GM18870 (cell line): ENCODE results near the gene MTHFD1L.
"Not testable (repeated sequence)": the region's sequence is repeated elsewhere in the genome, so short reads cannot be mapped to it uniquely, and the experiment has no call there.

ENCODE experiments used
- ATAC-seq: cut with Tn5 transposase; IDR thresholded peaks from one replicate; pipeline ENCODE4 v1.9.1; 2021; ENCODE audit warnings: moderate library complexity; ENCODE audit not compliant: unreplicated experiment

Gene MTHFD1L

DNA sequence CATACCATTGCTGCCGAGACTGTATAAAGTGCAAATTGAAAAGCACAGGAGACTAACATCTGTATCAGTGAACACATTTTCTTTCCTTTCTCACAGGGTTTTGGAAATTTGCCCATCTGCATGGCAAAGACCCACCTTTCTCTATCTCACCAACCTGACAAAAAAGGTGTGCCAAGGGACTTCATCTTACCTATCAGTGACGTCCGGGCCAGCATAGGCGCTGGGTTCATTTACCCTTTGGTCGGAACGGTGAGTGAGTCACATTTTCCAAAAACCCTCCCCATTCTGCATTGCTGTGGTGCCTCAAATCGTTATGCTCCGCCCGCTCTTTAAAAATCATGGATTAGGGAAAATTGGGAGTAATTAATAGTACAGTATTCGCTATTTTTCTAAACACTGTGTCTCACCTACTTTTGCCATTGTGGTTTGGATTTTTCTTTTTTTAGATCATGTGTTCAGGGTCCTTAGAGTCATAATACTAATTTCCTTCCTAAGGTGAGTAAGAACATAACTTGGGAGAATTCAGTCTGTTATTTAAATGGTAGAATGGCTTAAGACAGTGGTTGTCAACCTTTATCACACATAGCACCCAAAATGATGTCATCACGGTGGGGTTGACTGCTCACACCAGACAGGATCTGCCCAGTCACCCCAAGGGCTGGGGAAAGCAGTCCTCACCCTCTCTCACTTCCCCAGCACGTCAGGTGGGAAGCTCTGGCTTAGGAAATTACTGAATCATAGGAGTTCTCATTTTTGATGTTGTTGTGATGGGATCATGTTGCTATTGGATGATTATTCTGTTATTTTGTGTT, 171.6 kb downstream of the MTHFD1L start:
- ATAC-seq, result no peak

DNA sequence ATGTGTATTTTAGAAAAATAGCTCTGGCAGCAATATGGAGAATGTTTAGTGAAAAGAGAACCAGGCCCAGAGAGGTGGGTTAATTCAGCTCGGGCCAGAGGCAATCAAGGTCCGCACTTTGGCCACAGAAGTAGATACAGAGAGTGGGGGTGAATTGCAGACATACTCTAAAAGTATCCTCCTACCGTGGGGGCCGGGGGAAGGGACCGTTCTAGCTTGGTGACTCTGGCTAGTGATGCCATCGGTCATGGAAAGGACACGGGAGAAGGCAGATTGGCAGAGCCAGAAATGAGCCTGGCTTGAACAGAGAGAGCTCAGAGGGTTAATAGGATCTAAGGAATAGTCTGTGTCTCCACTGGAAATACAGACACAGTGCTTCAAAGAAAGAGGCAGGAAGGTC, 173.1 kb downstream of the MTHFD1L start:
- no peak for ATAC-seq

DNA sequence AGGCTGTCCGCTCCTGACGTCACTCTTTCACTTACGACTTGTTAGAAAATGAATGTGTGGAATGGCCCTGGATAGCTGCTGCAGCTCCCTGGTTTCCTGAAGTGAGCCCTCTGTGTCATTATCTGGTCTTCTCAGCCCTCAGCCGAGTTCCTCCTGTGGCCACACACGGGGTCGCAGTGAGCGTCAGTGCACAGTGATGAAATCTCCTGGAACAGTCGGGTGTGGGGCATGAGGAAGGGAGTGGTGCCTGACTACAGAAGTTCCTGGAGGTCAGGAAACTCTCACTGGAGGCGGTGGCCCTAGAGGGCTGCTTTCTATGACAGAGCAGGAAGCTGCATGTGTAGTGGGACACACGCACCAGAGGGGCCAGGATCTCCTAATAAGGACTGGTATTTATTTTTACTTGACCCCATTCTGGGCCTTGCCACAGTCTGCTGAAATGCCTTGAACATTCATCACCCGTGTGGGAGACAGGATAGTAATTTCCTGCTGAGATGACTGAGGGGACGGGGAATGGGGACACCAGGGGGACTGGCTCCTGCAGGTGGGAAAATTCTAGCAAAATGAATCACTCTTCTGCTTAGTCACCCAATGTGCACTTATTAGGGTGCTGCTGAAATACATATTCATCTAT, 175.5 kb downstream of the MTHFD1L start:
- not testable (repeated sequence) for ATAC-seq

DNA sequence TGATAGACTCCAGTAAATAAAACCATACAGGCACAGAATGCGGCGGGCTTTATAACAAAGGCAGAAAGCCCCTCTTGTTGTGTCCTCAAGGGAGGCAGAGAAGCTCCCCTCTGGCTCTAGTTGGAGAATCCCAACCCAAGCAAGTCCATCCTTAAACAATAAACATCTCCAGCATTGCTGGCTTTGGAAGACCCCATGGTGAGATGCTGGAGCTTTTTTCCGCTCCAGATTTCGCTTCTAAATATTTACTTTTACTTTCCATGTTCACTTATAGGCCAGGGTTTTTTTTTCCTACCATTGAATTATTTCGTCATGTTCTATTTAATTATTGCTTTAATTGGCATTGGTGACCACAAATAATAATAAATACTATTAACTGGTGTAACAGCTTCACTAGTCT, 176.2 kb downstream of the MTHFD1L start:
- no peak for ATAC-seq

GRCh38 chr6:151042911-151043330, 177.4 kb downstream of the MTHFD1L start:
- not testable (repeated sequence) for ATAC-seq

- no peak for ATAC-seq
Measured at GRCh38 chr6:151043944-151044343, 178.4 kb downstream of the MTHFD1L start.

- no peak for ATAC-seq
Measured at GRCh38 chr6:151044465-151045441, 179.3 kb downstream of the MTHFD1L start.

- ATAC-seq, result not testable (repeated sequence)
Measured at GRCh38 chr6:151045511-151046222, 180.2 kb downstream of the MTHFD1L start.

GRCh38 chr6:151051164-151051563, 185.7 kb downstream of the MTHFD1L start:
- no peak for ATAC-seq

DNA sequence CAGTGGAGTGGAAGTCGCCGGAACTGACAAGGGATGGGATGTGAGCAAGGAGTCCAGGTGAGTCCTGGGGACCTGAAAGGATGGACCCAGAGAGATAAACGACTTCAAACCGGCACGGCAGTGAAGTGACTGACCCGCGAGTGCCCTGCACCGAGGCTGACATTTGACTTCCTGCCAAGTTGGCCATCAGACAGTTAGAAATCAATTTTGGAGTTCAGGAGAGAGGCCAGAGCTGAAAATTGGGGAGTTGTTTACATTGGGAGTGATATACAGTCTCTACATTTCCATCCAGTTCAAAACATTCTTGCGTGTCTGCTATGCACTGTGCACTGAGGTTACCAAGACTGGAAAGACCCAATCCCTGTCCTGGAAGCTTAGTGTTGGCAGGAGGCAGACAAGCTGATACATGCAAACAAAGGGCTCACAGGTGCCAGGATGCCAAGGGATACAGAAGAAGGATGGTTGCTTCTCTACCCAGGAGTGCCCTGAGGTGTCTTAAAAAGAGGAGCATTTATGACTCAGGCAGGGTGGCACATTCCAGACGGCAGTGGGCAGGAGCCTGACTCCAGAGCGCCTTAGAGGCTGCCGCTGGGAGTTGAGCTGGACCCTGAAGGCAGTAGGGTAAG, 186.6 kb downstream of the MTHFD1L start:
- ATAC-seq, result no peak

- no peak for ATAC-seq
Measured at GRCh38 chr6:151054306-151054705, 188.8 kb downstream of the MTHFD1L start.

DNA sequence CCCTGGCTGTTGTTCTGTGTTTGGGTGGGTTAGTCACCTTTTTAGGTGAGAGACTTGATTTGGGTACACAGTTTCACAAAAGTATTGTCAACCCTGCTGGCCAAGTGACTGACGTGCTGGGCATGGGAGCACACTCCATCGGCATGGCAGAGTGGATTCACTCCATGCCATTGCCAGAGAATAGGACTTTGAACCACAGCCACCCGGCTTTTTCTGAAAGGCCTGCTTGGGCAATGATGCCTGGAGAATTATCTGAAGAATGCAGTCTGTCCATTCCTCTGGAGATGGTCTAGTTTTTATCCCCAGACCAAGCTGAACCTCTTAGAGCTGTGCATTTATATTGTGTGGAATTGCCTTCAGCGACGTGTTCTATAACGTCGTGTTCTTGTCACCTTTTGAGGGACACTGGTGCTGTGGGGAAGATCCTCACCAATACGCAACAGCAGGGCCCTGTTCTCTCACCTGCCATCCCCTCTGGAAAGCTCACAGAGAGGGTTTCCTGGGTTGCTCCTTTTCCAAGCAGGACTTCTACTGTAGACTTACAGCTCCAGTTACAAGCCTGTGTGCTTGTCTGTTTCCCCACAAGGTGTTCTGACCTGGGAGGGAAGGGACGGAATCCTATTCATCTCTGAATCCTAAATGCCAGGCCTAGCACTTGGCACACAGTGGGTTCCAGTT, 190.9 kb downstream of the MTHFD1L start:
- ATAC-seq, result no peak

- ATAC-seq, result no peak
Measured at GRCh38 chr6:151057061-151057460, 191.6 kb downstream of the MTHFD1L start.

DNA sequence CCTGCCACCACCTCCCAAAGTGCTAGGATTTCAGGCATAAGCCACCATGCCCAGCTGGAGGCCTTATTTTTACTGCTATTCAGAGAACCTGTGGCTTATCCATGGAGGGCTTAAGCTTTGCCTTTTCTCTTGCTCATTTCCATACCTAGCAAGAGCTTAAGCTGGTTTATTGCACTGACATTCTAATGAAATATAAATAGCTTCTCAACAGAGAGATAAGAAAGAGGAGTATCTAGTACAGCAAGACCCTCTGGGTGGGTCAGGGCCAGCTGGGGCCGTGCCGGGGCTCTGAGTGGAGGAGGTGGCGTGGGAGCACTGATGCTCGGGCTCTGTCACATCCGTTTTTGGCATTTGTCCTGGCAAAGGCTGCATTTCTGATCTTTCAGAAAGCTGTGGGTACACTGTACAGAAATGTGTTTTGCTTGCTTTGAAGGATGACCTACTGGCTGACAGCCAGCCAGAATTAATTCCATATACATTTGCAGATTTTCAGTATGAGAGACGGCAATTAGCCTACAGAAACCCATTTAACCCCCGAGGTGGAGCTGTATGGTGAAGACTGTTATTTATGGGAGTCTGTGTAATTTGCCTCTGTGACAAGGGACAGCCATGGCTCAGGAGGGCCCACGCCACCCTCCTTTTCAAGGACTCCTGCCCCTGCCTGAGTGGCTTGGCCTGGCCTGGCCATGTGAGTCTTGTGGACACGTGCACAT, 192.7 kb downstream of the MTHFD1L start:
- no peak for ATAC-seq

GRCh38 chr6:151059612-151060095, 194.2 kb downstream of the MTHFD1L start:
- ATAC-seq, result no peak

GRCh38 chr6:151060096-151060765, 194.7 kb downstream of the MTHFD1L start:
- no peak for ATAC-seq

DNA sequence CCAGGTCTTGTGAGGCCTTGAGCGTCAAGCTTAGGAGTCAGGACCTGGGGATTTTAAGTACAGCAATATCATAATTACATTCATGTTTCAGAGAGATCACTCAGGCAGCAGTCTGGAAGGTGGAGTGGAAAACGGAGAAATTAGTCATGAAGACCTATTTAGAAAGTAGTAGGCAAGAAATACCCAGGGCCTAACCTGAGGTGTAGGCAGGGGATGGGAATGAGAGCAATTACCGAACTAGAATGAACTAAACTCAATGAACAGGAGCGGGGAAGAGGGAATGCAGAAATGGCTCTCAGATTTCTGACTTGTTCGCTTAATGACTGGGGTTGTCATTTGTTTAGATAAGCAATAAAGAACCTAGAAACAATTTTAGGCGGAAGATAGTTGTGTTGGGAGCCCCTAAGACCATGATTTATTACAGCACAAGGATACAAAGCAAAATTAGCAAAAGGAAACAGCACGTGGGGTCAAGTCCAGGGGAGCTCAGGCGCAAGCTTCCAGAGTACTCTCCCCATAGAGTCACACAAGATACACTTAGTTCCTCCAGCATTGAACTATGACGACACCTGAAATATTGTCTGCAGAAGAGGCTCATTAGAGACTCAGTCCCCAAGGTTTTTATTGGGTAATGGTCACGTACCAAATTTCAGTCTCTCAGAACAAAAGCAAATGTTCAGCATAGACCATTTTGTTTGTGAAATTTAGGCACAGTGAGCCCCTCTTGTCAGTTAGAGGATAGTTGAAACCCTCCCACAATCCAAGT, 195.4 kb downstream of the MTHFD1L start:
- no peak for ATAC-seq

DNA sequence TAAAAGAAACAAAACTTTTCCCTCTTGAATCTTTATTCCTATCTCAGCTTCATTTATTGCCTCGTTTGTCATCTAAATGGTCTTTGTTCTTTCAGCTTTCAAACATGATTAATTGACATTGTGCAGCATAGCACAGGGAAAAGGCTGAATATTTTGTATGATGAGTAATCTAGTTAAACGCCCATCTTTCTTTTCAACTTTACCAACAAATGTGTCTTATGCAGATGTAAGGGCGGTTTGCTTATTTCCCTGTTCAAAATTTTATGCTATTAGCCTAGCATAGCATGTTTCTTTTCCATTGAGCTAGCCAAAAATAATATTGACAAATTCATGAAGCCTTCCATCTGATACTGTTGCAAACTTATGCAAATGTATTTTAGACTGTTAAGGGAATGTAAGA, 197.8 kb downstream of the MTHFD1L start:
- no peak for ATAC-seq
